Memory B cell (primary cell): ENCODE data around the gene ADNP.

Experiments used
- ATAC-seq: fragments of 150-1000 bp; cut with Tn5 transposase; 2 replicates; pipeline ENCODE4 v1.10.0; 2021; ENCODE audit warnings: low read depth, mild to moderate bottlenecking, moderate library complexity
- DNase-seq, 2 donors: peaks; one replicate each; pipeline ENCODE4 v3.0.0; 2022; ENCODE audit warnings: low spot score in 2 of 2
- H3K27ac Mint-ChIP-seq: one replicate; pipeline ENCODE4 v1.8.0; 2022; ENCODE audit warnings: mild to moderate bottlenecking, moderate library complexity, mixed read lengths
- H3K27me3 Mint-ChIP-seq: one replicate; pipeline ENCODE4 v1.8.0; 2022; ENCODE audit warnings: mixed read lengths
- H3K36me3 Mint-ChIP-seq: one replicate; pipeline ENCODE4 v1.8.0; 2022; ENCODE audit warnings: mild to moderate bottlenecking, mixed read lengths
- H3K4me1 Mint-ChIP-seq: one replicate; pipeline ENCODE4 v1.8.0; 2022; ENCODE audit warnings: mixed read lengths
- H3K4me3 Mint-ChIP-seq: one replicate; pipeline ENCODE4 v1.8.0; 2022; ENCODE audit warnings: mild to moderate bottlenecking, moderate library complexity, mixed read lengths
- H3K9me3 Mint-ChIP-seq: one replicate; pipeline ENCODE4 v1.8.0; 2022; ENCODE audit warnings: mixed read lengths

ADNP gene

GRCh38 chr20:50924261-50924920 is 6.8 kb downstream of the ADNP start:
- Mint-ChIP-seq H3K27me3 (no peaks in the 10 kb centered on the region), H3K4me1 (peaks cover 46% of the 10 kb centered on the region), H3K27ac (peak overlapping the region; percentile 95)

GRCh38 chr20:50921803-50922501 is 9.3 kb downstream of the ADNP start:
- Mint-ChIP-seq H3K36me3 (peaks cover 10% of the 10 kb centered on the region), H3K4me3 (no peak overlapping the region), H3K27me3 (no peaks in the 10 kb centered on the region), H3K9me3 (no peaks in the 10 kb centered on the region), H3K27ac (peak overlapping the region; percentile 95), H3K4me1 (peaks cover 53% of the 10 kb centered on the region)
- no peak for DNase-seq
- ATAC-seq, result no peak

More at GRCh38 chr20:50924261-50924920, 6.8 kb downstream of the ADNP start:
- Mint-ChIP-seq H3K9me3 (no peaks in the 10 kb centered on the region), H3K36me3 (peaks cover 19% of the 10 kb centered on the region), H3K4me3 (no peak overlapping the region)
- ATAC-seq (no peak), DNase-seq (no peak)

- Mint-ChIP-seq H3K4me1 (peaks cover 60% of the 10 kb centered on the region), H3K27ac (peak overlapping the region; percentile 95), H3K36me3 (peaks cover 10% of the 10 kb centered on the region), H3K9me3 (no peaks in the 10 kb centered on the region), H3K27me3 (no peaks in the 10 kb centered on the region), H3K4me3 (no peak overlapping the region)
- DNase-seq, result no peak
- peak; percentile 81 for ATAC-seq
These were observed 10.2 kb downstream of the ADNP start for GRCh38 chr20:50920997-50921396.

GRCh38 chr20:50919567-50919966 is 11.7 kb downstream of the ADNP start:
- Mint-ChIP-seq H3K27me3 (no peaks in the 10 kb centered on the region), H3K9me3 (no peaks in the 10 kb centered on the region), H3K4me1 (peaks cover 57% of the 10 kb centered on the region), H3K27ac (peak overlapping the region; percentile 95), H3K4me3 (peak overlapping the region; percentile 21), H3K36me3 (peaks cover 6% of the 10 kb centered on the region)
- ATAC-seq, result no peak
- no peak for DNase-seq

GRCh38 chr20:50918403-50918802 is 12.8 kb downstream of the ADNP start:
- Mint-ChIP-seq H3K36me3 (peaks cover 6% of the 10 kb centered on the region), H3K27ac (peak overlapping the region; percentile 95), H3K27me3 (no peaks in the 10 kb centered on the region), H3K4me3 (no peak overlapping the region), H3K9me3 (no peaks in the 10 kb centered on the region), H3K4me1 (peaks cover 65% of the 10 kb centered on the region)
- DNase-seq, result no peak
- ATAC-seq, result no peak

- H3K36me3 Mint-ChIP-seq, result peaks cover 8% of the 10 kb centered on the region
- peak overlapping the region; percentile 95 for H3K27ac Mint-ChIP-seq
- no peaks in the 10 kb centered on the region for H3K27me3 Mint-ChIP-seq
- no peaks in the 10 kb centered on the region for H3K9me3 Mint-ChIP-seq
- peak overlapping the region; percentile 8 for H3K4me3 Mint-ChIP-seq
- DNase-seq (no peak), ATAC-seq (no peak)
- H3K4me1 Mint-ChIP-seq, result peaks cover 64% of the 10 kb centered on the region
These were observed 14.3 kb downstream of the ADNP start for GRCh38 chr20:50916934-50917333.

- Mint-ChIP-seq H3K36me3 (peaks cover 8% of the 10 kb centered on the region), H3K9me3 (no peaks in the 10 kb centered on the region), H3K4me1 (peaks cover 65% of the 10 kb centered on the region), H3K4me3 (no peak overlapping the region), H3K27ac (peak overlapping the region; percentile 95), H3K27me3 (no peaks in the 10 kb centered on the region)
- DNase-seq (no peak), ATAC-seq (no peak)
These were observed 15.0 kb downstream of the ADNP start for GRCh38 chr20:50916257-50916656.

GRCh38 chr20:50915424-50915823 is 15.8 kb downstream of the ADNP start:
- H3K4me3 Mint-ChIP-seq, result peak overlapping the region; percentile 39

GRCh38 chr20:50913690-50914375 is 17.4 kb downstream of the ADNP start:
- H3K4me3 Mint-ChIP-seq, result no peak overlapping the region
- DNase-seq (no peak), ATAC-seq (no peak)

More at GRCh38 chr20:50915424-50915823, 15.8 kb downstream of the ADNP start:
- Mint-ChIP-seq H3K27me3 (no peaks in the 10 kb centered on the region), H3K27ac (peak overlapping the region; percentile 82), H3K4me1 (peaks cover 63% of the 10 kb centered on the region), H3K9me3 (no peaks in the 10 kb centered on the region), H3K36me3 (peaks cover 8% of the 10 kb centered on the region)
- no peak for DNase-seq
- no peak for ATAC-seq

GRCh38 chr20:50911716-50912115 is 19.5 kb downstream of the ADNP start:
- no peaks in the 10 kb centered on the region for H3K27me3 Mint-ChIP-seq
- peaks cover 58% of the 10 kb centered on the region for H3K4me1 Mint-ChIP-seq
- ATAC-seq, result no peak
- peaks cover 6% of the 10 kb centered on the region for H3K36me3 Mint-ChIP-seq
- H3K9me3 Mint-ChIP-seq, result no peaks in the 10 kb centered on the region
- no peak for DNase-seq
- no peak overlapping the region for H3K4me3 Mint-ChIP-seq
- peak overlapping the region; percentile 84 for H3K27ac Mint-ChIP-seq

More at GRCh38 chr20:50913690-50914375, 17.4 kb downstream of the ADNP start:
- Mint-ChIP-seq H3K27ac (peak overlapping the region; percentile 83), H3K36me3 (peaks cover 4% of the 10 kb centered on the region), H3K9me3 (no peaks in the 10 kb centered on the region), H3K27me3 (no peaks in the 10 kb centered on the region), H3K4me1 (peaks cover 64% of the 10 kb centered on the region)

- DNase-seq (no peak), ATAC-seq (no peak)
- H3K4me3 Mint-ChIP-seq, result peak overlapping the region; percentile 4
- H3K4me1 Mint-ChIP-seq, result peaks cover 53% of the 10 kb centered on the region
- H3K27ac Mint-ChIP-seq, result peak overlapping the region; percentile 84
- H3K27me3 Mint-ChIP-seq, result no peaks in the 10 kb centered on the region
- H3K9me3 Mint-ChIP-seq, result no peaks in the 10 kb centered on the region
- H3K36me3 Mint-ChIP-seq, result peaks cover 6% of the 10 kb centered on the region
These were observed 20.2 kb downstream of the ADNP start for GRCh38 chr20:50911030-50911429.

- peaks cover 6% of the 10 kb centered on the region for H3K36me3 Mint-ChIP-seq
- H3K27me3 Mint-ChIP-seq, result no peaks in the 10 kb centered on the region
- ATAC-seq (no peak), DNase-seq (no peak)
- H3K9me3 Mint-ChIP-seq, result no peaks in the 10 kb centered on the region
- H3K27ac Mint-ChIP-seq, result peak overlapping the region; percentile 55
- H3K4me3 Mint-ChIP-seq, result no peak overlapping the region
- H3K4me1 Mint-ChIP-seq, result peaks cover 44% of the 10 kb centered on the region
These were observed 21.8 kb downstream of the ADNP start for GRCh38 chr20:50909413-50909812.

GRCh38 chr20:50904067-50904570 is 27.1 kb downstream of the ADNP start:
- no peak for DNase-seq
- peaks cover 27% of the 10 kb centered on the region for H3K4me1 Mint-ChIP-seq
- no peaks in the 10 kb centered on the region for H3K9me3 Mint-ChIP-seq
- H3K27me3 Mint-ChIP-seq, result no peaks in the 10 kb centered on the region
- peaks cover 12% of the 10 kb centered on the region for H3K36me3 Mint-ChIP-seq
- H3K27ac Mint-ChIP-seq, result peak overlapping the region; percentile 83
- H3K4me3 Mint-ChIP-seq, result no peak overlapping the region
- peak; percentile 22 for ATAC-seq
